Measurements from ENCODE around the gene BCAT1.

The BCAT1 gene

DNA sequence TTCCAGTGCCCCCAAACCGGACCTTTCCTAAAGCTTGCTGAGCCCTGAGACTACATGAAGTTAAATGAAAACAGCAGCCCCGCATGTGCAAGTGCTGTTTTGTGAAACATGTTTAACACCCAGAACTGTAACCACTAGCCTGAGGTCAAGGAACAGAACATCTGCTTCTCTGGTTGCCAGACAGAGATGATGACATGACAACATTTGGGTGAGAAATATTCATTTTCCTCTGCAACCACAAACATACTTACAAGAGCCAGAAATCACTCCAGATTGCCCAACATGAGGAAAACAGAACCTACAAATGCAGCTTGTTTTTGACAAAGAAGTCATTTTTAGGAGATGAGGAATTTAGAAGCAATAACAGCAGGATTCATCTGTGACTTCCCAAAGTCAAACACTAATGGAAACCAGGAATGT lies 110.4 kb downstream of the BCAT1 start:
- H3K18ac ChIP-seq (ENCODE audit: low read depth in 1 of 2, low read length in 2 of 2), result no peak overlapping the region
- H3K79me1 ChIP-seq (replicated peaks; ENCODE audit: low read length, poor library complexity, severe bottlenecking), result no peaks in the 10 kb centered on the region
- no peaks in the 10 kb centered on the region for H3K27me3 ChIP-seq (ENCODE audit: control insufficient read depth in 1 of 2, insufficient read depth in 1 of 2, low read length in 2 of 2)
- no peak overlapping the region for H2BK12ac ChIP-seq (ENCODE audit: low read length in 2 of 2)
- H3K9me3 ChIP-seq (ENCODE audit: control insufficient read depth, low read length), result no peaks in the 10 kb centered on the region
- H3K9ac ChIP-seq (ENCODE audit: low read length), result peak overlapping the region; percentile 16
- H3K4me1 ChIP-seq (ENCODE audit: control insufficient read depth, insufficient read depth, low read depth, low read length), result peaks cover 4% of the 10 kb centered on the region
- H3K27ac ChIP-seq (ENCODE audit: low read length, poor library complexity, severe bottlenecking), result no peak overlapping the region
- H2AK5ac ChIP-seq (ENCODE audit: low read length, severe bottlenecking), result no peak overlapping the region
- H2AFZ ChIP-seq (ENCODE audit: low read depth, low read length), result no peak overlapping the region
- H3K4me3 ChIP-seq (ENCODE audit: insufficient read depth in 1 of 2, low read depth in 1 of 2, low read length in 2 of 2), result peak overlapping the region in 1 of 2 experiments; percentile 30
- H2BK120ac ChIP-seq (ENCODE audit: low read depth, low read length), result no peak overlapping the region
- no peak overlapping the region for H4K8ac ChIP-seq (ENCODE audit: low read length)
- 83% methylated on average over 1 of the region's 2 CpGs for WGBS
- H3K23ac ChIP-seq (ENCODE audit: low read length in 2 of 2), result no peak overlapping the region
- no peak overlapping the region for H4K91ac ChIP-seq (ENCODE audit: low read length)
- no peak overlapping the region for H3K14ac ChIP-seq (ENCODE audit: low read length in 2 of 2)
- H2BK15ac ChIP-seq (ENCODE audit: low read depth, poor library complexity, severe bottlenecking), result no peak overlapping the region
- no peak overlapping the region for H2BK5ac ChIP-seq (ENCODE audit: low read depth, low read length, poor library complexity, severe bottlenecking)
- no peak overlapping the region for H3K4me2 ChIP-seq (ENCODE audit: low read length, poor library complexity, severe bottlenecking)
- H3K36me3 ChIP-seq (ENCODE audit: control insufficient read depth in 1 of 2, insufficient read depth in 2 of 2, low read depth in 1 of 2, low read length in 2 of 2), result peaks cover 0 to 10% of the 10 kb centered on the region in 2 experiments
- peak; percentile 96 for DNase-seq
- H3K4ac ChIP-seq (ENCODE audit: low read depth in 1 of 2, low read length in 2 of 2), result no peak overlapping the region

DNA sequence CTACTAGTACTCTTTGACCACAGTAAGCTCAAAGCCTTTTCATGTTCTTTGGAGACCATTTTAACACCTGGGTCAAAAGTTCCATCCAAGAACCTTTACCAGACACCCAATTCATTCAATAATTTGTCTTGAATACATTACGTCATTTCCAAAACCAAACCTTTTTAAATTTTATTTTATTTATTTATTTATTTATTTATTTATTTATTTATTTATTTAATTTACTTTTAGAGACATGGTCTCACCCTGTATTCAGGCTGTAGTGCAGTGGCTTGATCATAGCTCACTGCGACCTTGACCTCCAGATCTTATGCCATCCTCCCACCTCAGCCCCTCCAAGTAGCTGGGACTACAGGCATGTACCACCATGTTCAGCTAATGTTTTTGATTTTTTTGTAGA lies 113.5 kb downstream of the BCAT1 start:
- H3K36me3 ChIP-seq (ENCODE audit: control insufficient read depth in 1 of 2, insufficient read depth in 2 of 2, low read depth in 1 of 2, low read length in 2 of 2), result peaks cover 6 to 16% of the 10 kb centered on the region in 2 experiments
- WGBS, result 97% methylated on average over 1 of the region's 2 CpGs
- H3K23ac ChIP-seq (ENCODE audit: low read length in 2 of 2), result no peak overlapping the region
- H3K9me3 ChIP-seq (ENCODE audit: control insufficient read depth, low read length), result no peaks in the 10 kb centered on the region
- H3K4me1 ChIP-seq (ENCODE audit: control insufficient read depth, insufficient read depth, low read depth, low read length), result peaks cover 4% of the 10 kb centered on the region
- H2AFZ ChIP-seq (ENCODE audit: low read depth, low read length), result no peak overlapping the region
- no peak overlapping the region for H3K14ac ChIP-seq (ENCODE audit: low read length in 2 of 2)
- H3K4ac ChIP-seq (ENCODE audit: low read depth in 1 of 2, low read length in 2 of 2), result no peak overlapping the region
- no peak overlapping the region for H3K4me3 ChIP-seq (ENCODE audit: insufficient read depth in 1 of 2, low read depth in 1 of 2, low read length in 2 of 2)
- no peak overlapping the region for H2BK5ac ChIP-seq (ENCODE audit: low read depth, low read length, poor library complexity, severe bottlenecking)
- H2BK12ac ChIP-seq (ENCODE audit: low read length in 2 of 2), result no peak overlapping the region
- H2BK15ac ChIP-seq (ENCODE audit: low read depth, poor library complexity, severe bottlenecking), result no peak overlapping the region
- no peak for DNase-seq
- no peak overlapping the region for H4K8ac ChIP-seq (ENCODE audit: low read length)
- H3K4me2 ChIP-seq (ENCODE audit: low read length, poor library complexity, severe bottlenecking), result no peak overlapping the region
- no peak overlapping the region for H4K91ac ChIP-seq (ENCODE audit: low read length)
- no peak overlapping the region for H2BK120ac ChIP-seq (ENCODE audit: low read depth, low read length)
- no peak overlapping the region for H2AK5ac ChIP-seq (ENCODE audit: low read length, severe bottlenecking)
- H3K9ac ChIP-seq (ENCODE audit: low read length), result no peak overlapping the region
- H3K27ac ChIP-seq (ENCODE audit: low read length, poor library complexity, severe bottlenecking), result no peak overlapping the region
- no peak overlapping the region for H3K18ac ChIP-seq (ENCODE audit: low read depth in 1 of 2, low read length in 2 of 2)
- H3K79me1 ChIP-seq (replicated peaks; ENCODE audit: low read length, poor library complexity, severe bottlenecking), result no peaks in the 10 kb centered on the region
- no peaks in the 10 kb centered on the region for H3K27me3 ChIP-seq (ENCODE audit: control insufficient read depth in 1 of 2, insufficient read depth in 1 of 2, low read length in 2 of 2)

DNA sequence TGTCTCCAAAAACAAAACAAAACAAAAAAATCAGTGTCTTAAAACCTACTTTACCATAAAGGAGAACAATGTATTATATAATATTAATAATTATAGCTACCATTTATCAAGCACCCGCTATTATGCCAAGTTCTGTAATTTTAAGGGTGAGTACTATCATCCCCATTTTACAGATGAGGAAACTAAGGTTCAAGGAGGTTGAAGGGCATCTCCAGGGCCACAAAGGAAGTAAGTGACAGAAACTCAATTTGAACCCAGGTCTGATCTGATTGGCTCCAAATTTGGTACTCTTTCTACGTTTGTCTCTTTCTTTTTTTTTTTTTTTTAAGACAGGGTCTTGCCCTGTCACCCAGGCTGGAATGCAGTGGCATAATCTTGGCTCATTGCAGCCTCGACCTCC lies 115.4 kb downstream of the BCAT1 start:
- Histone ChIP-seq H3K14ac (ENCODE audit: low read length in 2 of 2) (no peak overlapping the region), H2BK120ac (ENCODE audit: low read depth, low read length) (no peak overlapping the region), H3K23ac (ENCODE audit: low read length in 2 of 2) (no peak overlapping the region), H3K4me1 (ENCODE audit: control insufficient read depth, insufficient read depth, low read depth, low read length) (no peaks in the 10 kb centered on the region), H2AFZ (ENCODE audit: low read depth, low read length) (no peak overlapping the region), H2BK5ac (ENCODE audit: low read depth, low read length, poor library complexity, severe bottlenecking) (no peak overlapping the region), H3K9ac (ENCODE audit: low read length) (no peak overlapping the region), H3K27ac (ENCODE audit: low read length, poor library complexity, severe bottlenecking) (no peak overlapping the region), H3K36me3 (ENCODE audit: control insufficient read depth in 1 of 2, insufficient read depth in 2 of 2, low read depth in 1 of 2, low read length in 2 of 2) (peaks cover 6 to 16% of the 10 kb centered on the region in 2 experiments), H3K79me1 (replicated peaks; ENCODE audit: low read length, poor library complexity, severe bottlenecking) (no peaks in the 10 kb centered on the region), H3K4me3 (ENCODE audit: insufficient read depth in 1 of 2, low read depth in 1 of 2, low read length in 2 of 2) (no peak overlapping the region), H3K9me3 (ENCODE audit: control insufficient read depth, low read length) (no peaks in the 10 kb centered on the region), H4K8ac (ENCODE audit: low read length) (no peak overlapping the region), H2AK5ac (ENCODE audit: low read length, severe bottlenecking) (no peak overlapping the region), H3K4ac (ENCODE audit: low read depth in 1 of 2, low read length in 2 of 2) (no peak overlapping the region), H3K27me3 (ENCODE audit: control insufficient read depth in 1 of 2, insufficient read depth in 1 of 2, low read length in 2 of 2) (no peaks in the 10 kb centered on the region), H3K4me2 (ENCODE audit: low read length, poor library complexity, severe bottlenecking) (no peak overlapping the region), H4K91ac (ENCODE audit: low read length) (no peak overlapping the region), H2BK12ac (ENCODE audit: low read length in 2 of 2) (no peak overlapping the region), H2BK15ac (ENCODE audit: low read depth, poor library complexity, severe bottlenecking) (no peak overlapping the region), H3K18ac (ENCODE audit: low read depth in 1 of 2, low read length in 2 of 2) (no peak overlapping the region)
- 100% methylated on average over 2 of the region's 3 CpGs for WGBS
- no peak for DNase-seq

DNA sequence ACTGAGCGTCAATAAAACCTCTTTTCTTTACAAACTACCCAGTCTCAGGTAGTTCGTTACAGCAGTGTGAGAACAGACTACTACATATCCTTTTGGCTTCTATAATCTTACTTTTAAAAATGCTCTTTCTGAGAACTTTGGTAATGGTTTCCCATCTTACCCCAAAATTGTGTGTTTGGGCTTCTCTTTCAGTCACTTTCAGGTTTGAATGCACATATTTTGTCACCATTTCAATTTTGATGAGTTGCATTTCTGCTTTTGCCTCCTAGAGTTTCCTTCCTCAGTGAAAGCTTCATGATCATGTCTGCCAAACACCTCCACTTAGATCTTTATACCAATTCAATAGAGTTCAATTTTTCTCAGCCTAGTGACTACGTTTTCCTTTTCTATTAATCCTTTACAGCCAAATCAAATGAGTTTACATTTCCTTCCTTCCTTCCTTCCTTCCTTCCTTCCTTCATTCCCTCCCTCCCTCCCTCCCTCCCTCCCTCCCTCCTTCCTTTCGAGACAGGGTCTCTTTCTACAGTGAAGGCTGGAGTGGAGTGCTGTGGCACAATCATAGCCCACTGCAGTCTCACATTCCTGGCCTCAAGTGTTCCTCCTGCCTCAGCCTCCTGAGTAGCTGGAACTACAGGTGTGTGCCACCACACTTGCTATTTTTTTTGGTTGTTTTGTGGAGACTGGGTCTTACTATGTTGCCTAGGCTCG lies 124.9 kb downstream of the BCAT1 start:
- H3K36me3 ChIP-seq (ENCODE audit: control insufficient read depth in 1 of 2, insufficient read depth in 2 of 2, low read depth in 1 of 2, low read length in 2 of 2), result peaks cover 3 to 19% of the 10 kb centered on the region in 2 experiments
- H3K79me1 ChIP-seq (replicated peaks; ENCODE audit: low read length, poor library complexity, severe bottlenecking), result no peaks in the 10 kb centered on the region
- H4K91ac ChIP-seq (ENCODE audit: low read length), result no peak overlapping the region
- no peak overlapping the region for H2AK5ac ChIP-seq (ENCODE audit: low read length, severe bottlenecking)
- H2BK15ac ChIP-seq (ENCODE audit: low read depth, poor library complexity, severe bottlenecking), result no peak overlapping the region
- H3K9ac ChIP-seq (ENCODE audit: low read length), result no peak overlapping the region
- no peak overlapping the region for H2BK12ac ChIP-seq (ENCODE audit: low read length in 2 of 2)
- no peak for DNase-seq
- no peak overlapping the region for H2AFZ ChIP-seq (ENCODE audit: low read depth, low read length)
- H3K14ac ChIP-seq (ENCODE audit: low read length in 2 of 2), result no peak overlapping the region
- H3K18ac ChIP-seq (ENCODE audit: low read depth in 1 of 2, low read length in 2 of 2), result no peak overlapping the region
- H3K23ac ChIP-seq (ENCODE audit: low read length in 2 of 2), result no peak overlapping the region
- no peaks in the 10 kb centered on the region for H3K27me3 ChIP-seq (ENCODE audit: control insufficient read depth in 1 of 2, insufficient read depth in 1 of 2, low read length in 2 of 2)
- H3K4ac ChIP-seq (ENCODE audit: low read depth in 1 of 2, low read length in 2 of 2), result no peak overlapping the region
- no peak overlapping the region for H3K4me3 ChIP-seq (ENCODE audit: insufficient read depth in 1 of 2, low read depth in 1 of 2, low read length in 2 of 2)
- no peak overlapping the region for H3K4me2 ChIP-seq (ENCODE audit: low read length, poor library complexity, severe bottlenecking)
- H3K27ac ChIP-seq (ENCODE audit: low read length, poor library complexity, severe bottlenecking), result no peak overlapping the region
- 100% methylated on average over 3 of the region's 5 CpGs for WGBS
- no peak overlapping the region for H4K8ac ChIP-seq (ENCODE audit: low read length)
- H3K9me3 ChIP-seq (ENCODE audit: control insufficient read depth, low read length), result no peaks in the 10 kb centered on the region
- no peak overlapping the region for H2BK5ac ChIP-seq (ENCODE audit: low read depth, low read length, poor library complexity, severe bottlenecking)
- no peak overlapping the region for H2BK120ac ChIP-seq (ENCODE audit: low read depth, low read length)
- peaks cover 4% of the 10 kb centered on the region for H3K4me1 ChIP-seq (ENCODE audit: control insufficient read depth, insufficient read depth, low read depth, low read length)

Measured in mesenchymal stem cell (in vitro differentiated cells and primary cell).